ENCODE results near the gene NRAP.

Gene NRAP

GRCh38 chr10:113553149-113553548 is 110.7 kb downstream of the NRAP start:
- no peak for TF ChIP-seq CTCF (IDR thresholded peaks at IDR 0.05; ENCODE audit: insufficient read depth, low read length, missing control alignments)
- ChIA-PET CTCF (interaction anchor here (0.6 to 1.1 kb wide), 2 partner anchors 10 to 39 kb away, joined by 3 read pairs; no protein-coding TSS in a partner anchor), POLR2A (no interaction called here)
- H3K4me3 ChIP-seq (ENCODE audit: low read depth, low read length), result no peak overlapping the region
- DNase-seq (ENCODE audit: low read depth, low spot score), result no peak

GRCh38 chr10:113552701-113553100 is 111.1 kb downstream of the NRAP start, which contains the start of gene HABP2:
Gene HABP2, plus strand, starts transcription at chr10:113553053. Its CDS starts 69 bp downstream, at chr10:113553122.
- no peak for DNase-seq (ENCODE audit: low read depth, low spot score)
- no peak within 1 kb of the TSS for H3K4me3 ChIP-seq (ENCODE audit: low read depth, low read length)
- CTCF ChIA-PET, result no interaction called here
- POLR2A ChIA-PET, result no interaction called here
- TF ChIP-seq CTCF (IDR thresholded peaks at IDR 0.05; ENCODE audit: insufficient read depth, low read length, missing control alignments), result no peak

- TF ChIP-seq CTCF (IDR thresholded peaks at IDR 0.05; ENCODE audit: insufficient read depth, low read length, missing control alignments), result no peak
- ChIA-PET POLR2A (no interaction called here), CTCF (no interaction called here)
- H3K4me3 ChIP-seq (ENCODE audit: low read depth, low read length), result no peak overlapping the region
- DNase-seq (ENCODE audit: low read depth, low spot score), result no peak
Observed at GRCh38 chr10:113552014-113552413, 111.8 kb downstream of the NRAP start.

GRCh38 chr10:113550365-113550764 is 113.5 kb downstream of the NRAP start:
- H3K4me3 ChIP-seq (ENCODE audit: low read depth, low read length), result no peak overlapping the region
- CTCF ChIA-PET, result no interaction called here
- TF ChIP-seq CTCF (IDR thresholded peaks at IDR 0.05; ENCODE audit: insufficient read depth, low read length, missing control alignments), result no peak
- DNase-seq (ENCODE audit: low read depth, low spot score), result no peak
- POLR2A ChIA-PET, result no interaction called here

GRCh38 chr10:113549856-113550255 is 114.0 kb downstream of the NRAP start:
- H3K4me3 ChIP-seq (ENCODE audit: low read depth, low read length), result no peak overlapping the region
- TF ChIP-seq CTCF (IDR thresholded peaks at IDR 0.05; ENCODE audit: insufficient read depth, low read length, missing control alignments), result no peak
- DNase-seq (ENCODE audit: low read depth, low spot score), result no peak
- CTCF ChIA-PET, result no interaction called here
- POLR2A ChIA-PET, result no interaction called here

- H3K4me3 ChIP-seq (ENCODE audit: low read depth, low read length), result no peak overlapping the region
- no peak for DNase-seq (ENCODE audit: low read depth, low spot score)
- CTCF ChIA-PET, result interaction anchor here (1.8 kb wide), 1 partner anchor 16 kb away, joined by 9 read pairs; no protein-coding TSS in a partner anchor
- no peak for TF ChIP-seq CTCF (IDR thresholded peaks at IDR 0.05; ENCODE audit: insufficient read depth, low read length, missing control alignments)
- POLR2A ChIA-PET, result no interaction called here
Observed at GRCh38 chr10:113547426-113547825, 116.4 kb downstream of the NRAP start.
